K562 (cell line): ENCODE results near the gene TOMM5. TPM values are rescaled to one million over a fixed set of nuclear protein-coding genes. Genes with fewer than 3 reads are reported as not detected.

Experiments
- CBX8 ChIP-seq: fragments of 200-600 bp; sonication (generic); IDR thresholded peaks from 2 replicates; pipeline ENCODE4 v1.6.1; 2012; ENCODE audit warnings: borderline replicate concordance, mixed run types, low read depth, mild to moderate bottlenecking, moderate library complexity, mixed read lengths, low read length, control low read depth, inconsistent platforms; ENCODE audit not compliant: poor library complexity, severe bottlenecking; ENCODE audit errors: extremely low read depth
- ELF2 ChIP-seq: fragments of 250-450 bp; sonication (Bioruptor Pico); IDR thresholded peaks from 2 replicates; pipeline ENCODE4 v1.5.0; 2021; ENCODE audit warnings: mild to moderate bottlenecking
- HMG20A ChIP-seq: fragments of 450-650 bp; formaldehyde crosslinking; conservative IDR thresholded peaks from 2 replicates; pipeline ENCODE4 v1.4.0; 2020; ENCODE audit warnings: mild to moderate bottlenecking, mixed read lengths
- MTF1 ChIP-seq: fragments of 250-450 bp; sonication (Bioruptor Pico); IDR thresholded peaks from 2 replicates; pipeline ENCODE4 v1.9.0; 2021; ENCODE audit warnings: moderate library complexity, mild to moderate bottlenecking, inconsistent platforms, borderline replicate concordance
- NFATC3 ChIP-seq: fragments of 450-650 bp; IDR thresholded peaks from 2 replicates; pipeline ENCODE4 v1.6.1; 2017; ENCODE audit warnings: mild to moderate bottlenecking
- PHB2 ChIP-seq: fragments of 450-650 bp; IDR thresholded peaks from 2 replicates; pipeline ENCODE4 v1.6.1; 2017; ENCODE audit warnings: low read depth
- SMAD4 ChIP-seq: fragments of 250-450 bp; sonication (Bioruptor Pico); conservative IDR thresholded peaks from 2 replicates; pipeline ENCODE4 v1.8.0; 2021; ENCODE audit warnings: inconsistent platforms, mild to moderate bottlenecking, moderate library complexity
- TCF7 ChIP-seq: sonication (generic); IDR thresholded peaks from 2 replicates; pipeline ENCODE4 v1.6.1; 2016; ENCODE audit warnings: antibody characterized with exemption, borderline replicate concordance
- TGIF2 ChIP-seq: sonication (generic); formaldehyde crosslinking; IDR thresholded peaks from 2 replicates; pipeline ENCODE4 v1.8.1; 2022; ENCODE audit warnings: mild to moderate bottlenecking, missing genetic modification reagents, moderate library complexity
- ZBTB40 ChIP-seq, 2 experiments: fragments of 450-650 bp in 1 of 2; sonication (generic) in 1 of 2; formaldehyde crosslinking in 1 of 2; IDR thresholded peaks; 2 replicates each; pipeline versions ENCODE4 v1.7.1 to v1.9.0; 2016 to 2022; ENCODE audit warnings: inconsistent platforms in 1 of 2, mild to moderate bottlenecking in 1 of 2, missing genetic modification reagents in 1 of 2
- ZZZ3 ChIP-seq: fragments of 450-650 bp; IDR thresholded peaks from 2 replicates; pipeline ENCODE4 v1.6.1; 2016; ENCODE audit warnings: antibody characterized with exemption, mild to moderate bottlenecking, moderate library complexity
- polyA plus RNA-seq, 8 experiments: library from polyadenylated mRNA; depleted of rRNA in 4 of 8; stranded (reverse) in 5 of 8; unstranded in 3 of 8; fragments of >200 nt; fragmentation: Nextera tagmentation in 2 of 8; fragmentation: Illumina TruSeq in 1 of 8; extraction: Ambion mirVana in 2 of 8; extraction: Trizol in 1 of 8; gene quantifications; 2 replicates each; pipeline versions ENCODE4 v1.2.1 to v1.2.3, GENCODE V29; 2011 to 2014; ENCODE audit warnings: inconsistent platforms in 1 of 8, missing spikeins in 1 of 8
- total RNA-seq, 7 experiments: library from RNA; depleted of rRNA in 6 of 7; stranded (reverse); fragments of >200 nt in 6 of 7; fragmentation: Illumina TruSeq in 2 of 7; extraction: Trizol in 2 of 7; gene quantifications; 2 replicates each; pipeline versions ENCODE4 v1.2.1 to v1.2.3, GENCODE V29; 2011 to 2021; ENCODE audit warnings: low replicate concordance in 1 of 7
- TF ChIP-seq, protein P1 (sequence below): fragments of 450-650 bp; IDR thresholded peaks from 2 replicates; pipeline ENCODE4 v1.6.1; 2017; ENCODE audit warnings: antibody characterized with exemption, mild to moderate bottlenecking

The TOMM5 gene
- total and polyA plus RNA-seq, 9 of the 15 experiments (the other 6 are each of a cell fraction or from before 2014, with no cell fraction given) = 262 to 1,742 (median 496) TPM

DNA sequence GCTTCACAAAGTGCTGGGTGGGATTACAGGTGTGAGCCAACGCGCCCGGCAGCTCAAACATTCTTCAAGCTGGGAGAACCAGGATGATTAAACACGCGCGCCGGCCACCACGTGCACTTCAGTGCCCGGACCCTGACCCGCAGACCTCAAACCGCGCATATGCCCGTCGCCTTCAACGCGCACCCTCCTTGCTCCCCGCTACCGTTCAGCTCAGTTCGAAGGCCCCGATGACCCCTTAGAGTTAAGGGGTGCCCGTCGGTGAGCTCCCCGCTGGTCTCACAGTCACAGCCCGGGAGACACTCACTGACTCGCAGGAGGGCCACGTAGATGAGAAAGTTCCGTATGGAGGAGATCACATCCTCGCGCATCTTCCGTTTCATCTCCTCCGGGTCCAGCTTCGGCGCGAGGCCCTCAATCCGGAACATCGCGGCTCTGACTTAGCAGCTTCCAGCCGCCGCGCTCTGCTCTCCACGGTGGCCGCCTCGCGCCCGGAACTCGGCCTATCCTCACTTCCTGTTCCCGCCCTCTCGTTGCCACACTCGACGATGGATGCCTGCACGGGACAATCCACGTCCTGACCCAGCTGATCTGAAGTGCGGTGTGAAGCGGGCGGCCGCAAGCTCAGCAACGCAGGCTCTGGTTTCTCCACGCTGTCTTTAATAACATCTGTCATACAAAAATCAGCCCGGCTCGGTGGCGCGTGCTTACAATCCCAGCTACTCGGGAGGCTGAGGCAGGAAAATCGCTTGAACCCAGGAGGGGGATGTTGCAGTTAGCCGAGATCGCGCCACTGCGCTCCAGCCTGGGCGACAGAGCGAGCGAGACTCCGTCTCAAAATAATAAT, at the start of gene TOMM5 (continued):
- TF ChIP-seq, protein P1, sequence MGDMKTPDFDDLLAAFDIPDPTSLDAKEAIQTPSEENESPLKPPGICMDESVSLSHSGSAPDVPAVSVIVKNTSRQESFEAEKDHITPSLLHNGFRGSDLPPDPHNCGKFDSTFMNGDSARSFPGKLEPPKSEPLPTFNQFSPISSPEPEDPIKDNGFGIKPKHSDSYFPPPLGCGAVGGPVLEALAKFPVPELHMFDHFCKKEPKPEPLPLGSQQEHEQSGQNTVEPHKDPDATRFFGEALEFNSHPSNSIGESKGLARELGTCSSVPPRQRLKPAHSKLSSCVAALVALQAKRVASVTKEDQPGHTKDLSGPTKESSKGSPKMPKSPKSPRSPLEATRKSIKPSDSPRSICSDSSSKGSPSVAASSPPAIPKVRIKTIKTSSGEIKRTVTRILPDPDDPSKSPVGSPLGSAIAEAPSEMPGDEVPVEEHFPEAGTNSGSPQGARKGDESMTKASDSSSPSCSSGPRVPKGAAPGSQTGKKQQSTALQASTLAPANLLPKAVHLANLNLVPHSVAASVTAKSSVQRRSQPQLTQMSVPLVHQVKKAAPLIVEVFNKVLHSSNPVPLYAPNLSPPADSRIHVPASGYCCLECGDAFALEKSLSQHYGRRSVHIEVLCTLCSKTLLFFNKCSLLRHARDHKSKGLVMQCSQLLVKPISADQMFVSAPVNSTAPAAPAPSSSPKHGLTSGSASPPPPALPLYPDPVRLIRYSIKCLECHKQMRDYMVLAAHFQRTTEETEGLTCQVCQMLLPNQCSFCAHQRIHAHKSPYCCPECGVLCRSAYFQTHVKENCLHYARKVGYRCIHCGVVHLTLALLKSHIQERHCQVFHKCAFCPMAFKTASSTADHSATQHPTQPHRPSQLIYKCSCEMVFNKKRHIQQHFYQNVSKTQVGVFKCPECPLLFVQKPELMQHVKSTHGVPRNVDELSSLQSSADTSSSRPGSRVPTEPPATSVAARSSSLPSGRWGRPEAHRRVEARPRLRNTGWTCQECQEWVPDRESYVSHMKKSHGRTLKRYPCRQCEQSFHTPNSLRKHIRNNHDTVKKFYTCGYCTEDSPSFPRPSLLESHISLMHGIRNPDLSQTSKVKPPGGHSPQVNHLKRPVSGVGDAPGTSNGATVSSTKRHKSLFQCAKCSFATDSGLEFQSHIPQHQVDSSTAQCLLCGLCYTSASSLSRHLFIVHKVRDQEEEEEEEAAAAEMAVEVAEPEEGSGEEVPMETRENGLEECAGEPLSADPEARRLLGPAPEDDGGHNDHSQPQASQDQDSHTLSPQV = peak; percentile 49
- peak; percentile 64; the same call in 1 of the 2 replicates for TF ChIP-seq TCF7
- peak; percentile 96 for TF ChIP-seq ZBTB40 (IDR thresholded peaks at IDR 0.05)
- TF ChIP-seq ZBTB40 (CRISPR knock-in tag; IDR thresholded peaks at IDR 0.05) = no peak; the same call in 1 of the 2 replicates
- peak; percentile 34; the same call in 1 of the 2 replicates for TF ChIP-seq SMAD4 (CRISPR knock-in tag)
- TF ChIP-seq CBX8 = no peak
- TF ChIP-seq NFATC3 = no peak
- no peak for TF ChIP-seq PHB2
- TF ChIP-seq ZZZ3 = peak; percentile 80
- TF ChIP-seq TGIF2 (CRISPR knock-in tag) = no peak
- peak; percentile 84 for TF ChIP-seq ELF2 (CRISPR knock-in tag)
- peak; percentile 67; the same call in 1 of the 2 replicates for TF ChIP-seq MTF1 (CRISPR knock-in tag)
- TF ChIP-seq HMG20A = no peak
